ENCODE results near the gene PTPRK.

The PTPRK gene

DNA sequence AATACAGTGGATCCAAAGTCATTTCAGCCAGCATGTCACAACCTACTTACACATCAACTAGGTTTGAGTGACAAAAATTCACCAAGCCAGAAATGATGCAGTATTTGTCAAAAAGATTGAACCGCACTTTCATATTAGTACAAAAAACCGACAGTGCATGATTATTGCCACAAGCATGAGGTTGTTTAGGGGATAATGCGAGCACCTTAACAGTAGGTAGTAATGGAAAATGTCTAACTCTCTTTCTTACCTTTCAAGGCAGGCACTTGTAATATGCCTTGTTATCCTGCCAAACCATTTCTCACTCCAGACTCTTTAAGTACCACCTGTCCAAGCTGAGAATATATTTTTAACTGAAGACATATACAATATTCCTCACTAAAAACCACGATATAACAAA, 349.2 kb downstream of the PTPRK start:
- DNase-seq, result no peak

DNA sequence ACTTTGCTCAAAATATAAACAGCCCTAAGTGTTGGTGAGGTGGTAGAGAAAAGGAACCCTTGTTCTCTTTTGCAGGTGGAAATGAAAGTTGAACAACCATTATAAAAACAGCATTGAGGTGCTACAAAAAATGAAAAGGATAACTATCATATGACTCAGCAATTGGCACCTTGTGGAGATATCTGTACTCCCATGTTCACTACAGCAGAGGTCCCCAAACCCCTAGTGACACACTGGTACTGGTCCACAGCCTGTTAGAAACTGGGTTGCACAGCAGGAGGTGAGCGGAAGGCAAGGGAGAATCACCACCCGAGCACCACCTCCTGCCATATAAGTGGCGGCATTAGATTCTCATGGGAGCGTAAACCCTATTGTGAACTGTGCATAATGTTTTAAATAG, 352.2 kb downstream of the PTPRK start:
- DNase-seq, result no peak

DNA sequence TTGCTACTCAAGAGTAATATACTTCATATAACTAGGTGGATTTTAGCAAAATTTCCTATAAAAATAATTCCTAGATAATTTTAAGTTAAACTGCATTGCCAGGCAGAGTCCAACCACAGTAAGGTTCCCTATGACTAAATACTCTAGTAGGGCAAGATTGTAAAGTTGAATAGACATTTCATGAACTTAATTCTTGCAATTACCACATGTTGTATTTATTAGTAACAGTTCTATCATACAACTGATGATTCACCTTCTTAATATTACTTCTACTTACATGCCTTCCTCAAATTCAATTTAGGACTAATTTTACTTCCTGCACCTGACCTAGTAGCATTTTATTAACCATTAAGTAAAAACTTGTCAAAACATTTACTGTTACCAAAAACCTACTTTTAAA, 352.8 kb downstream of the PTPRK start:
- no peak for DNase-seq

DNA sequence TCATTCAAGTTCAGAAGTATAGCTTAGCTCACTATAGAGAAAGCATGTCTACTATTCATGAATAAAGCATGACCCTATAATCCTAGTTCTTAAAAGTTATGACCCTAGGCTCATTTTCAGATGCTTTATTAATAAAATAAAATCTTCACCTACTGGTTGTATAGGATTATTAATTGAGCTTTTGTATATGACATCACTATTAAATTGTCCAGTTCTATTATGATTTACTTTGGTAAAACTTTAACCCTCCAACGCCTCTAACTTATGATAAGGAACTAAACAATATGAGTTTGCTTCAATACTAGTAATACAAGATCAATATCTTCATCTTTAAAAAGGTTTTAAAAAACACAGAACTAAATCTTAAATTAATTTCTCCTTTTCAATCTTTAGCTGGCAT, 356.1 kb downstream of the PTPRK start:
- DNase-seq, result no peak

DNA sequence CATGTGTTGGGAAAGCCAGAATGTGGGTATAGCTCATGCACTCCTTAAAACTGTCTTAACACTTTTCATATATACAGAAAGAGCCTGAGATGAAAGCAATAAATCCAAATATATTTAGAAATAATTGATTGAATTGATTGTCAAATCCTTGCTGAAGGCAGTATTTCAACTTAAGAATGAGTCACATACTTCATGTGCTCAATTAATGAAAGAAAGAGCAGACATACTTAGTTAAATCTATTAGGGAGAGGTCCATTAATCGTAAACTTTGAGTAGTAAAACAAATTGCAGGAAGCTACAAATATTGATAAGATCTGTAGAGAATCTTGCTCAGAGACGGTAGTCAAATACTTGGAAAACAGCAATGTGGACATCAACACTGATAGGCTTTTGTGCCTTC, 358.0 kb downstream of the PTPRK start:
- no peak for DNase-seq

DNA sequence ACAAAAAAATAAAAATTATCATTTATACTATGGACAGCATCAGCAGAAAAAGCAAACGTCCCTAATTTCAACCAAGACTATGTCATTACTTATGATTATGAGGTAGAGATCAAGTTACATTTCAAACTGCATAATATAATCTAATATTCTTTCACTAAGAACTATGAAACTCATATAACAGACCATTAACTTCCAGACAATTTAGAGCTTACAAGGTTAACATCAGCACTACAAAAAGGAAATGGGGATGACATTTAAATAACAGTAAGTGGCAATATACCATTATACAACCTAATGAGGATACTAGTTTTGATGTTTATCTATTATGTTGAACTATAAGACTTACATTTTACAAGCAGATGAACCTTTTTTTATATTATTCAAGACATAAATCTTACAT, 358.6 kb downstream of the PTPRK start:
- DNase-seq, result no peak

DNA sequence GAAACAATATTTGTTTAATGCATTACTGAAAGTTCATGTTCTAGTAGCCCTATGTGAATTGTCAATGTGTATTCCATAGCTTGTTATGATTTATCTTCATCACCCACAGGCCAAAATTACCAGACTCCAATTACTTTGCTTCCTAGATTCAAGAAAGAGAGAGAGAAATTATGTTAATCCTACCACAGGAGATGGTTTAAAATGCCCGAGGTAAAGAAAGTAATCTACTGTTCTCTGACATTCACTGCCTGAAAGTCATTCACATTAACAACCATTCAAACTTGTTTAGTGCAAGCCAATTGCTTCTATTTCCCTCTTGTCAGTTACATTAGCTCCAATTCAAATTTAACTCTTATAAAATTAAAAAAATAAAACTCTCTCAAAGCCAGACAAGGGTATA, 359.1 kb downstream of the PTPRK start:
- DNase-seq, result no peak

DNA sequence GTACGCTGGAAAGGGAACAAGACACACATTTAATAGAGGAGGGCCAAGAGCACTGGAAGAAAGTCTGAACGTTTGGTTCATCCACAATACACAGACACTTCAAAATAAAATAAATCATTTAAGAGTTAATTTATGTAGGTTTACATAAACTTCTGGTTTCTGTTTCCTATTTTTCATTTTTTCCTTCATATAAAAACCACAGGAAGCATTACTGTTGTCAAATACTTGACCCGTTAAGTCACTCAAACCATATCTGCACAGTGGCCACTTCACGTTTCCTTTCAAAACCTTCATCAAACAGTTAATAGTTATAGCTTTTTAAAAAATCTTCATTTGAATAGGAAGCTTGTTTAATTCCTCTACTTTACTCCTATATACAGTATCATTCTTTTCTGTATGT, 361.9 kb downstream of the PTPRK start:
- DNase-seq, result no peak

DNA sequence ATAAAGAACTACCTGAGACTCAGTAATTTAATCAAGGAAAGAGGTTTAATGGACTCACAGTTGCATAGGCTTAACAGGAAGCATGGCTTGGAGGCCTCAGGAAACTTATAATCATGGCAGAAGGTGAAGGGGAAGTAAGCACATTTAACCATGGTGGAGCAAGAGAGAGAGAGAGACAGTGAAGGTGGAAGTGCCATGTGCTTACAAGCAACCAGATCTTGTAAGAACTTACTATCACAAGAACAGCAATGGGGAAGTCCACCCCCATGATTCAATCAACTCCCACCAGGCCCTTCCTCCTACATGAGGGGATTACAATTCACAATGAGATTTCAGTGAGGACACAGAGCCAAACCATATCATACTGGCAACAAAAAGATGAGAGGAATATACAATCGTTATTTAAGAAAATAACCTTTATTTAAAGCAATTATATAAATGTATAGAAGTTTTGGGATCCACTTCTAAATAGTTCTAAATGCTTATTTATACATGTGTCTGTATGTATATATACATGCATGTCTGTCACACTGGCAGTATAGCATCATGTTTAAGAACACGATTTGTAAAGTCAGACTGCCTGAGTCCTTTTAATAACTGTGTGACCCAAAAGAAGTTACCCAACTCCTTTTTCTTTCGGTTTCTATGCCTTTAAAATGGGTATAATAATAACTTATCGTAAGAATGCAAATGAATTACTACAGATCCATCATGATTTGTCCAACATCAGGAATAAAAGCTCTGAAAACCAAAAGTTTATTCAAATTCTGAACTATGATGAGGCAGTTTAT, 363.9 kb downstream of the PTPRK start:
- DNase-seq, result no peak

DNA sequence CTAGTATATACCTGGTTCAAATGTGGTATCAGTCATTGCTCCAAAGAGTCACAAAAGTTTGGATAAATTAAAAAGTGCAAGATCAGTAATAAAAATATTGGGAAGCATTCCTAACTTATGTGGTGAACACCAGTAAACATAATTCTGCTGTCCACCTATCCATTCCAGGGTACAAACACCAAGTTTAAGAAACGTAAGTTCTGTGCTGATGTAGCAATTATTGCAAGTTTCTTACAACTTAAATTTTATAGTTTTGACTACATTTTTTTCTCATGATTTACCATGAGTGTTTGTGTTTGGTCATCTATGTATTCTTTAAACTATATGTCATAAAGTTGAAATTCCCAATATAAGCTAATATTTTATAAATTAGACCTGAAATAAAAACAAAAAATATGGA, 364.6 kb downstream of the PTPRK start:
- DNase-seq, result no peak

DNA sequence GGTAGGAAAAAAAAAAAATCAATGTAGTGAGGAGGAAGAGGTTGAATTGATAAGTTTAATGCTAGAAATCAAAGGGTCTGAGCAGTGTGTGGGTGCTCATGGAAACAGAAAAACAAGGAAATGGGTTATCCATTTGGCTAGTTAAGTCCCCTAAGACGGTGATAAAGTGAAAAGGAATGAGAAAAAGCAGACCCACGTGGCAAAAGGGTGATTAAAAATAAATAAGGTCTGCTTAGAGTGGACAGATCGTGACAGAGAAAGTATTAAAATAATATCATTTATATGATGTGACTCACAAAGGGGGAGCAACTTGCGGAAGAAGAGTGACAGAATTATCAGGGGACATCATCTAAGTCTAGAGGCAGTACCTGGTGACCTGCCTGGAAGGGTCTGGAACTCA, 367.8 kb downstream of the PTPRK start:
- DNase-seq, result no peak

DNA sequence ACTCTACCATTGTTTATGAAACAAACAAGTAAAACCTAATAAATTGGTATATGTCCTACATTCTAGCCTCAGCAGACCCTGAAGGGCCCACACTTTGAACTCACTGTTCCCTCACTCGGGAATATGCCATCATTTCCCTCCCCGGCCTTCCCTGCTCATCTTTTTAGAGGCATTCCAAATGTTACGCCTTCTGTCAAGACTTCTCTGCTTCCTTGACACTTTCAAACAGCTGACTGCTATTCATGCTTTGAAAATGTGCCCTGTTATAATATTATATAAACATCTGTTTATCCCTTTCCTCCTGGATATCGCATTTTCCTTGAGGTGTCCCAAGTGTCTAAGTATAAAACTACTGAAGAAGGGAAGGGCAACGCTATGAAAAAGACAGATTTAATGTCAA, 370.0 kb downstream of the PTPRK start:
- DNase-seq, result no peak

DNA sequence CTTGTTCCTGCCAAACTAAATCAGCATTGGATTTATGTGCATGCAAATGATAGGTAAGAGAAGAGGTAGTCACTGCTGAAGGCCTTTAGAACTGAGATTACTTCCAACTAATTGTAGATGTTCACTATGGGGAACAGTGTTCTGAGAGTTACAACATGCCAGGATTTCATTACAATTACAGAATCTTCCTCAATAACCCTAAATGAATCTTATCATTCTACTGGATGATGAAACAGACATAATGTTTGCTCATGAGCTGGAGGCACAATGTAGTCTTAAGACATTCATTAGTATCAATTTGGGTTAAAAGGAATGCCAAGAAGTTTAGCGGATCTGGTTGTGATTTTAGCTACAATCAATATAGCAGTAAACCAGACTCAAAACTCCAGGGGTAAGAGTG, 370.6 kb downstream of the PTPRK start:
- DNase-seq, result no peak

DNA sequence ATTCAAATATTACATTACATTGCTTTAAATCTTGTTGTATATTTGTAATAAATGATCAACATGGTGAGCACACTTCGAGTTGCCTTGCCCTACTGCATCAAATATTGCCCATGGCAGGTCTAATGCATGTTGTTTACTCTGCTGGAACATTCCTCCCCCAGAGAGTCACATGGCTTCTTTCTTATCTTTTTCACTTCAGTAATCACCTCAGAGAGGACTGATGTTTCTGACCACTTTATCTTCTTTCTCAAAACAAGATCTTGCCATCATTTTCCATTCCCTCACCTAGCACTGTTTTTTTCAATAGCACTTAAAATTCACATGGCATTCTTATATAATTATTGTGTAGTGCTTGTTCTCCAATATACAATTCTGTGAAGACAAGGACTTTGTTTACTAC, 376.1 kb downstream of the PTPRK start:
- DNase-seq, result no peak

DNA sequence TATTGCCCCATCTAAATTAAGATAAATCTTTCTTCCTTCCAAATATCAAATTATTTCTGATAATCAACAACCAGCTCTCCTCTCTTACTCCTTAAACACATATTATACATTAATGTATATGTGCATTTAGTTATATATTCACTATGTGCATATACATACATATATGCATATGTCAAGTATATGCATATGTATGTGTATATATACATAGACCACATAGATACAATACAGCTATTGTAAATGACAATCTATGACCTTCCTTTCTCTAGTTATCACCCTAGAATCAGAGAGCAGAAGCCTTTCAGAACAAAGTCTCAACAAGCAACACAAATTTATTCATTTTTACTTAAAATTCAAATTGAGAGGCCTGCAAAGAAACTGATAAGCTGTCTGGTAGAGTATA, 378.5 kb downstream of the PTPRK start:
- no peak for DNase-seq

DNA sequence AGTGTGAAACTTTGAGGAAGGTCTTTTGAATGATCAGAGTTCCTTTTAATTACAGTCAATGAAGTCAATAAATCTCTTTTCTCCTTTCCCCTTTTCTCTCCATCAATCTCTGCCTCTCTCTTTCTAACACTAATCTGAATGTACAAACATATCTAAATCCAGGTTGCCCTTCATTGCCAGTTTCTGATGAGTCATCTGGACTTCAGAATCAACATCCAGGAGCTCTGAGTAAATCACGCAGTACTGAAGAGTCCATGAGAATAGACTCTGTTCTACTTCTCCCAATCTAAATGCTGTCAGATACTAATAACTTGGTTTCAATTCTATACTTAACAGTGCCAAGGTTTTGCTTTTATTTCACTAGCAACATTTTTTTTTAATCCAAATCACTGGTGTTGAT, 380.9 kb downstream of the PTPRK start:
- no peak for DNase-seq

DNA sequence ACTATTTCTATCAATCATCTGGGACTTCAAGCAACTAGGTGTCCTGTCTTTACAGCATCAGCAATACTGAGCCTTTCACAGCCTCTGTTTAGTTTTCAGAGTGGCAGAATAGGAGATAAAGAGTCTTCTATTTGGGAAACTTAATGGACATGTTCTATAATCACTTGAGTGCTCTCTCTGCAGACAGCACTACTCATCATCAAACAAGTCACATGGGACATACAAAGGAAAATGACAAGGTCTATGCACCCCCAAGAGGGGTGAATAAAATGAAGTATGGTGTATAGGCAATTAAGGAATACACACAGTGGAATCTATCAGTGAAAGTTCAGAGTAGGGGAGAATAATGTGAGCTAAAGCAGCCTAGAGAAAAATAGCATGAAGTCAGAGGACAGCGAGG, 381.7 kb downstream of the PTPRK start:
- DNase-seq, result no peak

DNA sequence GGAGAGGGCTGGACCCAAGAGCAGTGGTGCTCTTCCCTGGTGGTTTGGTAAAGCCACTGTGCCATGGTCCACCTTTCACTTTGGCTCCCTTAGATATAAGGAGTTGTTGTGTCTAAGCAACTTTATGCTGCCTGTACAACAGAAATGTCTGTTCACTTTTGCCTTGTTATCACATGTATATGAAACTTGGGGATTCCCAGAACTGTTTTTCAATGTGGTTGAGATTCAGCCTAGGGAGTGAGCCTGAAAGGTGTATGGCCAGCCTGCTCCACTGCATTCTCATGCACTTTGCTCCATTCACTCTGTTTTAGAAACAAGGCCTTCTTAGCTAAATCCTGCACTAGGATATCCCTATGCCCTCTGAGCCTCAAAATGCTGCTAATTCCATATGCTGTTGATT, 385.1 kb downstream of the PTPRK start:
- DNase-seq, result no peak

DNA sequence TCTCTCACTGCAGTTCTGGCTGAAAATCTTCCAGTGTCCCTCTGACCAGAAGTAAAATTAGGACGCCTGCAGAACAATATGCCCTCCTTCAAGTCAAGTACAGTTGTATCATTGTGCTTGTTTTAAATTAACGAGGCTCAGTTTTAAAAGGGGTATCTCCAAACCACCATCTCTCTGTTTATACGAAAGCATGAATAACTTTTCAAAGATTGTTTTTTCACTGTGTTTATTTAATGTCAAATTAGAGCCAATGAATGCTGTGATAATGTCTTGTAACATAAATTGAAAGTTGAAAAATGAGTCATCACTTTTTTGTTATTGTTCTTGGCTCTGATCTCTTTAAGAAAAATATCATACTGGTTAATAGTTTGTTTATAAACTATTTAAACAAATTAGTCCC, 388.8 kb downstream of the PTPRK start:
- DNase-seq, result no peak

DNA sequence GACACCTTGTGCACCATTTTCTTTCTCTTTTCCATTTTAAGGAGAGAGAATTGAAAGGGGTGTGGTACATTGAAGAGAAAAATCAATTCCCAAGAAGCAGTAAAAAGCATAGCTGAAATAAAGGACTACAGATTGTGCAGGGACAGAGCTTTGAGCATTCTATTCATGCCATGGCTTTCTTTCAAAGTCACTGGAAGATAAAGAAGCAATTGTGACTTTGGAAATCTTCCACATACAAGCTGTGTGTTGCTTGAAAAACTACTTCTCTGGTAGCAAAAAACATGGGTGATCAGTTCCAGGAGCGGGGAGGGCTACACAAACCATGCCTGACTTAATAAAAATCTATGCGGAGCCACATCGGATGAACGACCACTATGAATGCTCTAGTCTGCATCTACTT, 389.4 kb downstream of the PTPRK start:
- DNase-seq, result no peak

DNA sequence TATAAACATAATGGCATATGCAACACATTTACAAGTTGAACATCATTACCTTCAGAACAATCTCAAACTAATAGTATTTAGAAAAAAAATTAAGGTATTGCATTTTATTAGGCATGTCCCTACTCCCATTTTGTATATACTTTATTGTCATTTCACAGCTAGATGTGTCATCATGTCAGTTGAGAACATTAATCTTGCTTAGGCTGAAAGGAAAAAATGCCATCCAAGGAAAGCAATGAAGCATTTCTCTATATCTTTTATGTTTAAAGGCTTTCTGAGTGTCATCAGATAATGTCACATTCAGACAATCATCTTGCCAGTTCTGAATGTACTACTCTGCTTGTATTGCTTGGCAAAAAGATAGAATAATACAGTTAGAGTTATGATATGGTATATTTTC, 390.7 kb downstream of the PTPRK start:
- no peak for DNase-seq

DNA sequence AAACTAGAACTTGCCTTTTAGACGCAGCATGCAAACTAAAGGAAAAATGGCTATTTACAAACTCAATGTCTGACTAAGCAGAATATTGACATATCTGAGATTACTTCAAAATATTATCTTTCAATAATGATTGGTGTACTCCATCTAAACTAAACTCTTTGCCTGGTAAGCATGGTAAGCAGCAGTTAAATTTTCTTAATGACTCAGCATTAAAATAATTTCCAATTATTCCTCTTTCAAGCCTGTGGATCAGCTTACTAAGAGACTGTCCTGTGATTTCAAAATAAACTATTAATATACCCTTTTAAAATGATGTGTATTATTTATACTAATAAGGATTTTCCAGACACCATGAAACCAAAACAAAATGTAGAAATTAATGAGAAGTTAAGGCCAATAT, 392.7 kb downstream of the PTPRK start:
- DNase-seq, result no peak

DNA sequence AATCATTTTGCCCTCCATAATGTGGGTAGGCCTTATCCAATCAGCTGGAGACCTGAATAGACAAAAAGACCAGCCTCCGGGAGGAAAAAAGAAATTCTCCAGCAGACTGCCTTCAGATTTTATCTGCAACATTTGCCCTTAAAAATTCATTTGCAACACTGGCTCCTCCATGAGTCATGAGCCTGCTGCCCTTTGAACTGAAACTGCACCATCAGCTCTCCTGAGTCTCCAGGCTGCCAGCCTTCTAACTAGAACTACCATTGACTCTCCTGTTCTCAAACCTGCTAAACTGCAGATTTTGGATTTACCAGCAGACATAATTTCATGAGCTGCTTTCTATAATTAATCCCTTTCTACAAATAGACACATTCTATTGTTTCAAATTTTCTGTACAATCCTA, 395.7 kb downstream of the PTPRK start:
- DNase-seq, result peak; percentile 12

DNA sequence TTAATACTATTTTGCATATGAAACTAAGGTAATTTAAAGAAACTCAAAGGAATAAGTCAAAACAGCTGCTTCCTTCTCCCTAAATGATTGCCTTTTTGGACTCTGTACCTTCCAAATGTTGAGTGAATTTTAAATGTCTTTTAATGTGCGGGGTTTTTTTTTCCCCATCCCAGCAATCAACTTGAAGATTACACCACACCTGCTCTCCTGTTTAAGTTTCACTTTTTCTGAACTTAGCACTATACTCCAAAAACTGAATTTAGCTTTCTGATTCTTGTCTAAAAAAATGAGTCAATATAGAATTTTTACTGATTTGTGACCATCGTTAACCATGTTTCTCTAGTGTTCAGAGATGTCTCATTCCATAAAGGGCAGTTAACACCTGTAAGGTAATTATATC, 398.8 kb downstream of the PTPRK start:
- DNase-seq, result no peak

DNA sequence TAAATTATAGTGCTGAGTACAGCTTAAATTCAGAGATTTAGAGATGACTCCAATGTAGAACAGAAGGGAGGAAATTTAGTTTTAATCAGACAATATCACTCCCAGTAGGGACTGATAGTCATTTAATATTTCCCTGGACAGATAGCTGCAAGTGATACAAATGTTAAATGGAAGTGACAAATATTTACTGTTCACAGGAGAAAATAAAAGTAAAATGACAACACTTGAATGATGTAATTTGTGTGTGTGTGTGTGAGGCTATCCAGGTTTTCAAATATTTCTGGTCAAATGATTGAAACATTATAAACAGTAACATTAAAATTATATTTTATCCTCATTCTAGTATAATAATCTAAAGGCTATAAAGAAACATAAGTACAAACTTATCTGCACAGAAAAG, 399.2 kb downstream of the PTPRK start:
- DNase-seq, result no peak

DNA sequence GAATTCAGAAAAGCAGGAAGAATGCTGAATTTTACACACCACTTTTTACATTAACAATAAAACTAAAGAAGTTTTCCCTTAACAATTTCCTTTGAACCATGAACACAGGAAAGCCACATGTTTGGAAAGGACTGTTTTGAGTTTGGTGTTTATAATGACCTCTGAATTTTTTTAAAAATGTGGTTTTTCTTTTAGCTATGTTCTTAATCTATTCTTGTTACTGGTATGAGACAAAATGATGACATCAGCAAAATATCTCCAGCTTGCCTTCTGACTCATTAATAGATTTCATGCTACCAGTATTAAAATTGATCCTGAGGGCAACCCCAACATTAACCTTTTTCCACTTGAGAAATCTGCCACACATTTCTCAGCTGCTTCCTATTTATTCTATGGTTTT, 402.0 kb downstream of the PTPRK start:
- DNase-seq, result no peak

Data from stimulated activated CD4-positive, alpha-beta T cell treated with anti-CD3 and anti-CD28 coated beads, Interleukin-1b, Interleukin-23, amount 100 ng/mL, for 48 hours (primary cell).